Measurements from ENCODE around the gene STK39. TPM values are rescaled to one million over a fixed set of nuclear protein-coding genes. Genes with fewer than 3 reads are reported as not detected.

The STK39 gene
- total and polyA plus RNA-seq, 2 of the 4 experiments (the other 2 are of a cell fraction) = 11.8 to 16.4 TPM

DNA sequence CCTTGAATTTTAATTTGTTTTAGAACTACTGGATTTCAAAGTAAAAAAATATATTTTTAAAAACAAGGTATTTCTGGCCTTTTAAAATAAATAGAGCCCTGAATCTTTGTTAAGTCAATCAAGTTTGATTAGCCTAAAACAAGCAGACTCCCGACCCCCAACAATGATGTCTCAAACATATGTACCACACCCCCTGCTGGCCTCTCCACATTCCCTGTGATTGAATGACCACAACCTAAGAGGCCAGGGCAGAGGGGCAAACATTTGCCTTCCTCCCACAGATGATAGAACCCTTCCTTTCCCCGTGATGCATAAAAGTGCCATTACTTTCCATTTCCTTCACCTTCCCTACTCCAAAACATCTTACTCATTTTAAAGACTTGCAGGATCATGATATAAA, 130.9 kb downstream of the STK39 start:
- Histone ChIP-seq H3K4me2 (ENCODE audit: low read depth, low read length) (no peak overlapping the region), H3K9ac (ENCODE audit: low read depth, low read length) (no peak overlapping the region), H3K4ac (ENCODE audit: low read depth, low read length) (0 out of 2 replicates have a peak overlapping the region, but pooled peaks have one; percentile 11), H2AFZ (replicated peaks; ENCODE audit: low read length, poor library complexity) (no peak overlapping the region), H3K27ac (ENCODE audit: insufficient read depth, low read length) (no peak overlapping the region), H3K23ac (ENCODE audit: low read depth, low read length) (no peak overlapping the region), H3K79me1 (ENCODE audit: low read depth in 1 of 2, low read length in 2 of 2) (peaks cover 5 to 26% of the 10 kb centered on the region in 2 experiments; a peak in 3 of 4 replicates), H3K27me3 (ENCODE audit: control insufficient read depth, insufficient read depth, low read length) (no peaks in the 10 kb centered on the region), H3K4me1 (ENCODE audit: control insufficient read depth, insufficient read depth, low read length) (peaks cover 4% of the 10 kb centered on the region), H4K8ac (ENCODE audit: low read depth in 2 of 2, low read length in 2 of 2) (no peak overlapping the region; a peak in 1 of 4 replicates), H3K9me3 (ENCODE audit: control insufficient read depth, insufficient read depth, low read length) (no peaks in the 10 kb centered on the region), H4K20me1 (ENCODE audit: insufficient read depth, low read length) (no peaks in the 10 kb centered on the region), H2BK5ac (ENCODE audit: low read depth, low read length, poor library complexity, severe bottlenecking) (no peak overlapping the region), H2BK15ac (ENCODE audit: low read depth, low read length) (no peak overlapping the region), H3K36me3 (ENCODE audit: control insufficient read depth, insufficient read depth, low read length) (peaks cover 17% of the 10 kb centered on the region; the same call in 1 of the 2 replicates), H2BK120ac (ENCODE audit: low read depth, low read length) (no peak overlapping the region), H2BK20ac (ENCODE audit: low read depth, low read length) (no peak overlapping the region), H3K9me1 (ENCODE audit: insufficient read depth, low read length) (no peaks in the 10 kb centered on the region; the same call in 1 of the 2 replicates), H3K4me3 (ENCODE audit: insufficient read depth, low read depth, low read length) (no peak overlapping the region), H3K18ac (ENCODE audit: low read depth, low read length) (no peak overlapping the region), H3K14ac (replicated peaks; ENCODE audit: low read depth, low read length) (no peak overlapping the region), H2AK5ac (ENCODE audit: low read depth, low read length) (no peak overlapping the region), H4K5ac (ENCODE audit: low read depth, low read length) (no peak overlapping the region), H4K91ac (ENCODE audit: insufficient read depth, low read depth, low read length) (no peak overlapping the region), H2AK9ac (replicated peaks; ENCODE audit: low read depth, low read length, poor library complexity) (no peak overlapping the region), H3K56ac (ENCODE audit: extremely low read depth, insufficient read depth, low read length) (no peak overlapping the region)
- in situ Hi-C loops (cut with MboI; ENCODE audit: low sequenced_read_pairs) = loop anchor here (5.0 to 25.0 kb wide), 4 partner anchors 154 to 1582 kb away; partner anchors contain the start of gene B3GALT1
- DNase-seq (peak; percentile 13), ATAC-seq (ENCODE audit: low read depth) (no peak)
- BruUV-seq (replicated peaks) = no TSS peak
- ChIA-PET POLR2A (ENCODE audit: unreplicated experiment) (no interaction called here), CTCF (interaction anchor here (0.9 to 3.1 kb wide), 5 partner anchors 87 to 180 kb away, joined by 3 to 35 read pairs (median 4); no protein-coding TSS in a partner anchor)
- intact Hi-C loops (cut with micrococcal nuclease) = loop anchor here (5.0 to 10.0 kb wide), 3 partner anchors 259 to 824 kb away; partner anchors contain the start of gene B3GALT1
- dilution Hi-C loops (cut with HindIII; ENCODE audit: low sequenced_read_pairs, unreplicated experiment) = no loop called here
- no CpG with 5 or more reads among the region's 2 CpGs for WGBS, 2 experiments (ENCODE audit: extremely low coverage in 2 of 2, insufficient read length in 1 of 2)
- TF ChIP-seq, protein P1, sequence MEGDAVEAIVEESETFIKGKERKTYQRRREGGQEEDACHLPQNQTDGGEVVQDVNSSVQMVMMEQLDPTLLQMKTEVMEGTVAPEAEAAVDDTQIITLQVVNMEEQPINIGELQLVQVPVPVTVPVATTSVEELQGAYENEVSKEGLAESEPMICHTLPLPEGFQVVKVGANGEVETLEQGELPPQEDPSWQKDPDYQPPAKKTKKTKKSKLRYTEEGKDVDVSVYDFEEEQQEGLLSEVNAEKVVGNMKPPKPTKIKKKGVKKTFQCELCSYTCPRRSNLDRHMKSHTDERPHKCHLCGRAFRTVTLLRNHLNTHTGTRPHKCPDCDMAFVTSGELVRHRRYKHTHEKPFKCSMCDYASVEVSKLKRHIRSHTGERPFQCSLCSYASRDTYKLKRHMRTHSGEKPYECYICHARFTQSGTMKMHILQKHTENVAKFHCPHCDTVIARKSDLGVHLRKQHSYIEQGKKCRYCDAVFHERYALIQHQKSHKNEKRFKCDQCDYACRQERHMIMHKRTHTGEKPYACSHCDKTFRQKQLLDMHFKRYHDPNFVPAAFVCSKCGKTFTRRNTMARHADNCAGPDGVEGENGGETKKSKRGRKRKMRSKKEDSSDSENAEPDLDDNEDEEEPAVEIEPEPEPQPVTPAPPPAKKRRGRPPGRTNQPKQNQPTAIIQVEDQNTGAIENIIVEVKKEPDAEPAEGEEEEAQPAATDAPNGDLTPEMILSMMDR (conservative IDR thresholded peaks at IDR 0.05; ENCODE audit: low read depth, low read length) = peak; percentile 31
- TF ChIP-seq MAFK (IDR thresholded peaks at IDR 0.05; ENCODE audit: low read depth, low read length) = no peak
- TF ChIP-seq, protein P2, sequence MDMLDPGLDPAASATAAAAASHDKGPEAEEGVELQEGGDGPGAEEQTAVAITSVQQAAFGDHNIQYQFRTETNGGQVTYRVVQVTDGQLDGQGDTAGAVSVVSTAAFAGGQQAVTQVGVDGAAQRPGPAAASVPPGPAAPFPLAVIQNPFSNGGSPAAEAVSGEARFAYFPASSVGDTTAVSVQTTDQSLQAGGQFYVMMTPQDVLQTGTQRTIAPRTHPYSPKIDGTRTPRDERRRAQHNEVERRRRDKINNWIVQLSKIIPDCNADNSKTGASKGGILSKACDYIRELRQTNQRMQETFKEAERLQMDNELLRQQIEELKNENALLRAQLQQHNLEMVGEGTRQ (IDR thresholded peaks at IDR 0.05; ENCODE audit: low read depth, low read length) = no peak
- no peak for TF ChIP-seq MXI1 (IDR thresholded peaks at IDR 0.05; ENCODE audit: borderline replicate concordance, low read depth, low read length)
